ENCODE measurements around the gene ACTA2.

The ACTA2 gene

GRCh38 chr10:88889559-88890337 is 62.8 kb downstream of the ACTA2 start:
- no peak for DNase-seq

GRCh38 chr10:88888810-88889445 is 63.6 kb downstream of the ACTA2 start:
- no peak for DNase-seq

GRCh38 chr10:88886557-88886956 is 66.0 kb downstream of the ACTA2 start:
- no peak for DNase-seq

Data from fibroblast of skin of right biceps (primary cell).